Measurements from ENCODE around the gene ELMOD2.
"Not testable (repeated sequence)": the region's sequence is repeated elsewhere in the genome, so short reads cannot be mapped to it uniquely, and the experiment has no call there.

Gene ELMOD2

GRCh38 chr4:140523857-140524742 lies at the start of gene ELMOD2:
ELMOD2 (plus strand) TSS chr4:140524168; CDS start chr4:140525429, 1,261 bp downstream.
- peak; percentile 99 for DNase-seq

- no peak for DNase-seq
Measured at GRCh38 chr4:140483445-140483844, 40.5 kb upstream of the ELMOD2 start.

GRCh38 chr4:140485939-140486338 lies 38.0 kb upstream of the ELMOD2 start:
- DNase-seq: no peak

GRCh38 chr4:140497405-140497746 lies 26.6 kb upstream of the ELMOD2 start:
- no peak for DNase-seq

- DNase-seq: no peak
Measured at GRCh38 chr4:140497747-140498636, 26.0 kb upstream of the ELMOD2 start, which contains the start of gene MGAT4D. MGAT4D (minus strand) TSS chr4:140498293; CDS start chr4:140498222, 71 bp downstream.

- DNase-seq: no peak
Measured at GRCh38 chr4:140499391-140499790, 24.6 kb upstream of the ELMOD2 start.

- DNase-seq: no peak
Measured at GRCh38 chr4:140504261-140504660, 19.7 kb upstream of the ELMOD2 start.

GRCh38 chr4:140513765-140514164 lies 10.2 kb upstream of the ELMOD2 start:
- not testable (repeated sequence) for DNase-seq

GRCh38 chr4:140515423-140515822 lies 8.5 kb upstream of the ELMOD2 start:
- no peak for DNase-seq

- no peak for DNase-seq
Measured at GRCh38 chr4:140523370-140523856, 555 bp upstream of the ELMOD2 start.

GRCh38 chr4:140529434-140529833 lies 5.5 kb downstream of the ELMOD2 start:
- peak; percentile 77 for DNase-seq

GRCh38 chr4:140533951-140534480 lies 10.0 kb downstream of the ELMOD2 start:
- DNase-seq: no peak

GRCh38 chr4:140556372-140557085 lies 32.6 kb downstream of the ELMOD2 start:
- DNase-seq: no peak

- DNase-seq: no peak
Measured at GRCh38 chr4:140557831-140558435, 34.0 kb downstream of the ELMOD2 start.

GRCh38 chr4:140559696-140560095 lies 35.7 kb downstream of the ELMOD2 start:
- DNase-seq: no peak

- DNase-seq: no peak
Measured at GRCh38 chr4:140568507-140569306, 44.7 kb downstream of the ELMOD2 start, which contains the start of gene UCP1. UCP1 (minus strand) TSS chr4:140568961; CDS start chr4:140568729, 232 bp downstream.

- no peak for DNase-seq
Measured at GRCh38 chr4:140569307-140569638, 45.3 kb downstream of the ELMOD2 start.

- no peak for DNase-seq
Measured at GRCh38 chr4:140571620-140572019, 47.7 kb downstream of the ELMOD2 start.

- no peak for DNase-seq
Measured at GRCh38 chr4:140575489-140575888, 51.5 kb downstream of the ELMOD2 start.

- no peak for DNase-seq
Measured at GRCh38 chr4:140579278-140579677, 55.3 kb downstream of the ELMOD2 start.

- DNase-seq: no peak
Measured at GRCh38 chr4:140581078-140581477, 57.1 kb downstream of the ELMOD2 start.
